ENCODE data around the gene CUL3. TPM values are rescaled to one million over a fixed set of nuclear protein-coding genes. Genes with fewer than 3 reads are reported as not detected.

CUL3 gene
- total RNA-seq, 6 donors from 2014 or later: 24.6 to 117 (median 58.0) TPM

GRCh38 chr2:224429441-224429810 is 155.7 kb downstream of the CUL3 start:
- Histone ChIP-seq H3K9me3 (no peaks in the 10 kb centered on the region), H3K4me1 (no peaks in the 10 kb centered on the region), H3K4me3 (no peak overlapping the region), H3K36me3 (no peaks in the 10 kb centered on the region), H3K27ac (no peak overlapping the region), H3K27me3 (no peaks in the 10 kb centered on the region)
- ATAC-seq (ENCODE audit: low FRiP score in 2 of 2) (no peak), DNase-seq (no peak)
- TF ChIP-seq EP300 (IDR thresholded peaks at IDR 0.05) (no peak), POLR2AphosphoS5 (IDR thresholded peaks at IDR 0.05) (no peak), POLR2A (IDR thresholded peaks at IDR 0.05) (no peak), CTCF (IDR thresholded peaks at IDR 0.05) (no peak)
- WGBS, 2 donors: 67 to 69% methylated on average over 2 of the region's 2 CpGs

- WGBS, 2 donors: 46 to 63% methylated on average over 2 to 3 of the region's 3 CpGs
- TF ChIP-seq POLR2AphosphoS5 (IDR thresholded peaks at IDR 0.05): no peak
- no peak for TF ChIP-seq POLR2A (IDR thresholded peaks at IDR 0.05)
- no peak for TF ChIP-seq EP300 (IDR thresholded peaks at IDR 0.05)
- TF ChIP-seq CTCF (IDR thresholded peaks at IDR 0.05): no peak
Measured at GRCh38 chr2:224428787-224429440, 156.2 kb downstream of the CUL3 start.

GRCh38 chr2:224427471-224427870 is 157.7 kb downstream of the CUL3 start:
- DNase-seq (no peak), ATAC-seq (ENCODE audit: low FRiP score in 2 of 2) (no peak)
- no peaks in the 10 kb centered on the region for H3K27me3 ChIP-seq
- no peak for TF ChIP-seq POLR2A (IDR thresholded peaks at IDR 0.05)
- TF ChIP-seq CTCF (IDR thresholded peaks at IDR 0.05): no peak
- no peak for TF ChIP-seq EP300 (IDR thresholded peaks at IDR 0.05)
- no peak for TF ChIP-seq POLR2AphosphoS5 (IDR thresholded peaks at IDR 0.05)
- no peak overlapping the region for H3K27ac ChIP-seq
- no peak overlapping the region for H3K4me3 ChIP-seq
- H3K36me3 ChIP-seq: no peaks in the 10 kb centered on the region
- 71 to 72% methylated on average over 4 of the region's 4 CpGs for WGBS, 2 donors
- H3K9me3 ChIP-seq: no peaks in the 10 kb centered on the region
- no peaks in the 10 kb centered on the region for H3K4me1 ChIP-seq

More at GRCh38 chr2:224428787-224429440, 156.2 kb downstream of the CUL3 start:
- Histone ChIP-seq H3K27me3 (no peaks in the 10 kb centered on the region), H3K4me3 (no peak overlapping the region), H3K9me3 (no peaks in the 10 kb centered on the region), H3K27ac (no peak overlapping the region), H3K4me1 (no peaks in the 10 kb centered on the region), H3K36me3 (no peaks in the 10 kb centered on the region)
- DNase-seq: no peak
- no peak for ATAC-seq (ENCODE audit: low FRiP score in 2 of 2)

- TF ChIP-seq POLR2AphosphoS5 (IDR thresholded peaks at IDR 0.05): no peak
- DNase-seq (no peak), ATAC-seq (ENCODE audit: low FRiP score in 2 of 2) (no peak)
- WGBS, 2 donors: 46 to 63% methylated on average over 3 of the region's 3 CpGs
- H3K27me3 ChIP-seq: no peaks in the 10 kb centered on the region
- H3K27ac ChIP-seq: no peak overlapping the region
- H3K36me3 ChIP-seq: no peaks in the 10 kb centered on the region
- H3K4me1 ChIP-seq: no peaks in the 10 kb centered on the region
- H3K9me3 ChIP-seq: no peaks in the 10 kb centered on the region
- no peak overlapping the region for H3K4me3 ChIP-seq
Measured at GRCh38 chr2:224426656-224427055, 158.5 kb downstream of the CUL3 start.

- Histone ChIP-seq H3K4me3 (no peak overlapping the region), H3K27me3 (no peaks in the 10 kb centered on the region), H3K36me3 (no peaks in the 10 kb centered on the region), H3K4me1 (no peaks in the 10 kb centered on the region), H3K9me3 (no peaks in the 10 kb centered on the region), H3K27ac (no peak overlapping the region)
- ATAC-seq (ENCODE audit: low FRiP score in 2 of 2): no peak
- WGBS, 2 donors: 71 to 89% methylated on average over 2 of the region's 2 CpGs
- DNase-seq: no peak
- TF ChIP-seq POLR2AphosphoS5 (IDR thresholded peaks at IDR 0.05) (no peak), POLR2A (IDR thresholded peaks at IDR 0.05) (no peak), EP300 (IDR thresholded peaks at IDR 0.05) (no peak), CTCF (IDR thresholded peaks at IDR 0.05) (no peak)
Measured at GRCh38 chr2:224421065-224421464, 164.1 kb downstream of the CUL3 start.

Other genes with a start within 250 kb of the CUL3 start
- 1 to 10 TPM; 1.5 to 3.5 (median 2.1) TPM for gene FAM124B, start 183.3 kb downstream of the CUL3 start, total RNA-seq
- gene CCDC195, start 131.0 kb upstream of the CUL3 start, total RNA-seq: not detected